ENCODE measurements around the gene EFNA5. TPM values are rescaled to one million over a fixed set of nuclear protein-coding genes. Genes with fewer than 3 reads are reported as not detected.

EFNA5 gene
- total RNA-seq, 4 donors from 2014 or later = 2.4 to 9.2 (median 3.9) TPM

- no peak for TF ChIP-seq CTCF (IDR thresholded peaks at IDR 0.05)
- no peak for TF ChIP-seq EP300 (IDR thresholded peaks at IDR 0.05)
- TF ChIP-seq POLR2AphosphoS5 (IDR thresholded peaks at IDR 0.05) = no peak
- TF ChIP-seq POLR2A (IDR thresholded peaks at IDR 0.05) = no peak
- ATAC-seq = no peak
- no peak overlapping the region for H3K4me3 ChIP-seq
- 66 to 69% methylated on average over 8 of the region's 8 CpGs for WGBS, 2 donors (ENCODE audit: low coverage in 1 of 2)
- peaks cover 0 to under 1% (median 0%) of the 10 kb centered on the region in 3 donors for H3K4me1 ChIP-seq
- no peaks in the 10 kb centered on the region for H3K36me3 ChIP-seq
- H3K27me3 ChIP-seq = no peaks in the 10 kb centered on the region
- H3K27ac ChIP-seq = no peak overlapping the region
- H3K9me3 ChIP-seq = no peaks in the 10 kb centered on the region
Observed at GRCh38 chr5:107577394-107577950, 93.3 kb downstream of the EFNA5 start.

- H3K9me3 ChIP-seq = no peaks in the 10 kb centered on the region
- no peaks in the 10 kb centered on the region for H3K27me3 ChIP-seq
- H3K4me3 ChIP-seq = no peak overlapping the region
- ATAC-seq = no peak
- peaks cover 0 to 6% (median 0%) of the 10 kb centered on the region in 3 donors for H3K4me1 ChIP-seq
- H3K36me3 ChIP-seq = no peaks in the 10 kb centered on the region
- no peak for TF ChIP-seq POLR2AphosphoS5 (IDR thresholded peaks at IDR 0.05)
- TF ChIP-seq POLR2A (IDR thresholded peaks at IDR 0.05) = no peak
- no peak for TF ChIP-seq CTCF (IDR thresholded peaks at IDR 0.05)
- no peak for TF ChIP-seq EP300 (IDR thresholded peaks at IDR 0.05)
- H3K27ac ChIP-seq = no peak overlapping the region
- WGBS, 2 donors (ENCODE audit: low coverage in 1 of 2) = 70 to 83% methylated on average over 1 to 3 of the region's 3 CpGs
Observed at GRCh38 chr5:107576736-107577393, 93.9 kb downstream of the EFNA5 start.

GRCh38 chr5:107576155-107576554, 94.6 kb downstream of the EFNA5 start:
- no peaks in the 10 kb centered on the region for H3K9me3 ChIP-seq
- H3K27ac ChIP-seq = no peak overlapping the region
- no peak for TF ChIP-seq POLR2A (IDR thresholded peaks at IDR 0.05)
- no peak for TF ChIP-seq EP300 (IDR thresholded peaks at IDR 0.05)
- no peak for TF ChIP-seq CTCF (IDR thresholded peaks at IDR 0.05)
- no peak for TF ChIP-seq POLR2AphosphoS5 (IDR thresholded peaks at IDR 0.05)
- peaks cover 0 to 13% (median 0%) of the 10 kb centered on the region in 3 donors for H3K4me1 ChIP-seq
- ATAC-seq = no peak
- WGBS, 2 donors (ENCODE audit: low coverage in 1 of 2) = 83 to 84% methylated on average over 4 of the region's 4 CpGs
- H3K27me3 ChIP-seq = no peaks in the 10 kb centered on the region
- no peaks in the 10 kb centered on the region for H3K36me3 ChIP-seq
- no peak overlapping the region for H3K4me3 ChIP-seq

GRCh38 chr5:107574287-107574686, 96.5 kb downstream of the EFNA5 start:
- Histone ChIP-seq H3K9me3 (no peaks in the 10 kb centered on the region), H3K4me1 (peaks cover 0 to 18% (median 0%) of the 10 kb centered on the region in 3 donors), H3K27ac (no peak overlapping the region), H3K4me3 (no peak overlapping the region), H3K36me3 (no peaks in the 10 kb centered on the region), H3K27me3 (no peaks in the 10 kb centered on the region)
- WGBS, 2 donors (ENCODE audit: low coverage in 1 of 2) = 80 to 94% methylated on average over 1 of the region's 1 CpG
- no peak for ATAC-seq
- no peak for TF ChIP-seq POLR2AphosphoS5 (IDR thresholded peaks at IDR 0.05)
- TF ChIP-seq CTCF (IDR thresholded peaks at IDR 0.05) = no peak
- no peak for TF ChIP-seq EP300 (IDR thresholded peaks at IDR 0.05)
- TF ChIP-seq POLR2A (IDR thresholded peaks at IDR 0.05) = no peak

All from gastroesophageal sphincter (tissue), 4 donors.